ENCODE data around the gene METTL16. TPM values are rescaled to one million over a fixed set of nuclear protein-coding genes. Genes with fewer than 3 reads are reported as not detected.

Gene METTL16
- polyA plus RNA-seq, 1 donor (not counting 4 experiments of a cell fraction or from before 2014, with no cell fraction given) = 16.6 TPM

GRCh38 chr17:2478458-2478857, 33.2 kb downstream of the METTL16 start:
- H3K79me2 ChIP-seq (ENCODE audit: control insufficient read depth, insufficient read depth, low read length) = peaks cover 17% of the 10 kb centered on the region
- dilution Hi-C loops (cut with MboI; ENCODE audit: extremely low pct_ligation_motif_present, low sequenced_read_pairs) = loop anchor here (25.0 kb wide), 1 partner anchor 134 kb away; no protein-coding TSS in a partner anchor
- no peaks in the 10 kb centered on the region for H3K4me1 ChIP-seq (ENCODE audit: control insufficient read depth, extremely low read depth, insufficient read depth, low read length)
- H3K9me3 ChIP-seq (ENCODE audit: control insufficient read depth, low read depth, low read length) = no peaks in the 10 kb centered on the region
- no peaks in the 10 kb centered on the region for H3K9me1 ChIP-seq (ENCODE audit: control insufficient read depth, extremely low read depth, insufficient read depth, low read length)
- TF ChIP-seq CTCF (optimal IDR thresholded peaks at IDR 0.05 in 1 of 3, IDR thresholded peaks at IDR 0.05 in 1 of 3, conservative IDR thresholded peaks at IDR 0.05 in 1 of 3; ENCODE audit: extremely low read depth in 1 of 3, insufficient read depth in 2 of 3, low read length in 3 of 3) (no peak), EZH2 (IDR thresholded peaks at IDR 0.05; ENCODE audit: low read length) (no peak)
- H3K27me3 ChIP-seq (ENCODE audit: control insufficient read depth, extremely low read depth, insufficient read depth, low read length) = no peaks in the 10 kb centered on the region
- DNase-seq (ENCODE audit: low read depth, low spot score) (no peak), FAIRE-seq (no peak)
- no peak overlapping the region for H3K9ac ChIP-seq (ENCODE audit: control insufficient read depth, extremely low read depth, insufficient read depth, low read length)
- no peak overlapping the region for H2AFZ ChIP-seq (ENCODE audit: control insufficient read depth, low read length)
- H3K27ac ChIP-seq (ENCODE audit: control insufficient read depth, insufficient read depth, low read length) = no peak overlapping the region
- no peak overlapping the region for H3K4me2 ChIP-seq (ENCODE audit: control insufficient read depth, extremely low read depth, insufficient read depth, low read depth, low read length)
- no peak overlapping the region for H3K4me3 ChIP-seq (ENCODE audit: control insufficient read depth in 2 of 3, extremely low read depth in 1 of 3, insufficient read depth in 2 of 3, low read depth in 1 of 3, low read length in 3 of 3)
- peaks cover 9 to 10% of the 10 kb centered on the region in 2 experiments for H3K36me3 ChIP-seq (ENCODE audit: control insufficient read depth in 2 of 2, extremely low read depth in 1 of 2, insufficient read depth in 2 of 2, low read length in 2 of 2)
- no peaks in the 10 kb centered on the region for H4K20me1 ChIP-seq (ENCODE audit: control insufficient read depth, extremely low read depth, insufficient read depth, low read length)

GRCh38 chr17:2475056-2475455, 36.6 kb downstream of the METTL16 start:
- Histone ChIP-seq H3K79me2 (ENCODE audit: control insufficient read depth, insufficient read depth, low read length) (no peaks in the 10 kb centered on the region), H3K9me3 (ENCODE audit: control insufficient read depth, low read depth, low read length) (no peaks in the 10 kb centered on the region), H2AFZ (ENCODE audit: control insufficient read depth, low read length) (no peak overlapping the region), H3K27ac (ENCODE audit: control insufficient read depth, insufficient read depth, low read length) (no peak overlapping the region), H3K36me3 (ENCODE audit: control insufficient read depth in 2 of 2, extremely low read depth in 1 of 2, insufficient read depth in 2 of 2, low read length in 2 of 2) (peaks cover 17 to 19% of the 10 kb centered on the region in 2 experiments), H3K4me3 (ENCODE audit: control insufficient read depth in 2 of 3, extremely low read depth in 1 of 3, insufficient read depth in 2 of 3, low read depth in 1 of 3, low read length in 3 of 3) (no peak overlapping the region), H3K9me1 (ENCODE audit: control insufficient read depth, extremely low read depth, insufficient read depth, low read length) (no peaks in the 10 kb centered on the region), H3K27me3 (ENCODE audit: control insufficient read depth, extremely low read depth, insufficient read depth, low read length) (no peaks in the 10 kb centered on the region), H3K4me2 (ENCODE audit: control insufficient read depth, extremely low read depth, insufficient read depth, low read depth, low read length) (no peak overlapping the region), H3K4me1 (ENCODE audit: control insufficient read depth, extremely low read depth, insufficient read depth, low read length) (no peaks in the 10 kb centered on the region), H4K20me1 (ENCODE audit: control insufficient read depth, extremely low read depth, insufficient read depth, low read length) (no peaks in the 10 kb centered on the region), H3K9ac (ENCODE audit: control insufficient read depth, extremely low read depth, insufficient read depth, low read length) (no peak overlapping the region)
- DNase-seq (ENCODE audit: low read depth, low spot score) (no peak), FAIRE-seq (no peak)
- TF ChIP-seq CTCF (optimal IDR thresholded peaks at IDR 0.05 in 1 of 3, IDR thresholded peaks at IDR 0.05 in 1 of 3, conservative IDR thresholded peaks at IDR 0.05 in 1 of 3; ENCODE audit: extremely low read depth in 1 of 3, insufficient read depth in 2 of 3, low read length in 3 of 3) = no peak
- TF ChIP-seq EZH2 (IDR thresholded peaks at IDR 0.05; ENCODE audit: low read length) = no peak
- dilution Hi-C loops (cut with MboI; ENCODE audit: extremely low pct_ligation_motif_present, low sequenced_read_pairs) = loop anchor here (25.0 kb wide), 1 partner anchor 137 kb away; no protein-coding TSS in a partner anchor
